Urothelium cell line (cell line): ENCODE data around the gene VN1R4.
A peak's percentile ranks its signal among the peaks of the same experiment; 100 is the strongest.
"Not testable (repeated sequence)": the region's sequence is repeated elsewhere in the genome, so short reads cannot be mapped to it uniquely, and the experiment has no call there.

Source experiments
- DNase-seq: peaks from one replicate; pipeline ENCODE4 v3.0.0; 2011; ENCODE audit warnings: low spot score, mixed read lengths
- FAIRE-seq: peaks from 2 replicates; lab custom pipeline; 2011; peaks lifted over from hg19 to GRCh38; lab: Jason Lieb, UNC

VN1R4 gene

GRCh38 chr19:53267623-53268022, at the start of gene VN1R4:
VN1R4 (minus strand) TSS chr19:53267723; CDS start chr19:53267665, 58 bp downstream.
- not testable (repeated sequence) for DNase-seq
- FAIRE-seq: peak; percentile 9

- FAIRE-seq: peak; percentile 13
Observed at GRCh38 chr19:53311897-53312296, 44.4 kb upstream of the VN1R4 start.

GRCh38 chr19:53311044-53311443, 43.5 kb upstream of the VN1R4 start:
- FAIRE-seq: no peak
- DNase-seq: no peak

More at GRCh38 chr19:53311897-53312296, 44.4 kb upstream of the VN1R4 start:
- no peak for DNase-seq

GRCh38 chr19:53308339-53308811, 40.9 kb upstream of the VN1R4 start:
- DNase-seq (no peak), FAIRE-seq (no peak)

GRCh38 chr19:53301341-53301740, 33.8 kb upstream of the VN1R4 start:
- FAIRE-seq: peak; percentile 79

GRCh38 chr19:53294786-53295441, 27.4 kb upstream of the VN1R4 start:
- DNase-seq (no peak), FAIRE-seq (no peak)

More at GRCh38 chr19:53301341-53301740, 33.8 kb upstream of the VN1R4 start:
- not testable (repeated sequence) for DNase-seq

- DNase-seq (no peak), FAIRE-seq (no peak)
Observed at GRCh38 chr19:53290758-53291549, 23.4 kb upstream of the VN1R4 start.

- no peak for DNase-seq
- FAIRE-seq: no peak
Observed at GRCh38 chr19:53285087-53285486, 17.6 kb upstream of the VN1R4 start.

GRCh38 chr19:53281947-53282346, 14.4 kb upstream of the VN1R4 start:
- not testable (repeated sequence) for DNase-seq, FAIRE-seq

- DNase-seq (no peak), FAIRE-seq (no peak)
Observed at GRCh38 chr19:53275480-53275879, 8.0 kb upstream of the VN1R4 start.

- no peak for FAIRE-seq
- DNase-seq: no peak
Observed at GRCh38 chr19:53272044-53272443, 4.5 kb upstream of the VN1R4 start.

GRCh38 chr19:53269861-53270260, 2.3 kb upstream of the VN1R4 start:
- FAIRE-seq, DNase-seq: not testable (repeated sequence)

- FAIRE-seq: not testable (repeated sequence)
Observed at GRCh38 chr19:53257715-53258342, 9.7 kb downstream of the VN1R4 start, which contains the start of gene VN1R2. VN1R2 (plus strand) TSS chr19:53258292; CDS start chr19:53258376, 84 bp downstream.

GRCh38 chr19:53254411-53255341, 12.8 kb downstream of the VN1R4 start, which contains the start of gene ZNF677:
ZNF677 (minus strand) TSS chr19:53254873; CDS start chr19:53251550, 3,323 bp downstream.
- no peak for FAIRE-seq

More at GRCh38 chr19:53257715-53258342, 9.7 kb downstream of the VN1R4 start, which contains the start of gene VN1R2:
- DNase-seq: not testable (repeated sequence)

GRCh38 chr19:53246498-53246897, 21.0 kb downstream of the VN1R4 start:
- DNase-seq (no peak), FAIRE-seq (no peak)

More at GRCh38 chr19:53254411-53255341, 12.8 kb downstream of the VN1R4 start, which contains the start of gene ZNF677:
- DNase-seq: no peak

GRCh38 chr19:53237114-53237777, 30.3 kb downstream of the VN1R4 start:
- DNase-seq (no peak), FAIRE-seq (no peak)

- FAIRE-seq (no peak), DNase-seq (no peak)
Observed at GRCh38 chr19:53224606-53225005, 42.9 kb downstream of the VN1R4 start.

- not testable (repeated sequence) for DNase-seq, FAIRE-seq
Observed at GRCh38 chr19:53222716-53223115, 44.8 kb downstream of the VN1R4 start.
